WI38 (cell line): ENCODE data around the gene ZNF780B.

ENCODE experiments used
- H3K4me3 ChIP-seq: 2 replicates; pipeline ENCODE4 v1.5.1; 2011; ENCODE audit warnings: low read depth, mild to moderate bottlenecking, control low read depth, low read length
- CTCF ChIP-seq: IDR thresholded peaks from 2 replicates; pipeline ENCODE4 v1.5.1; 2012; ENCODE audit warnings: low read depth, mild to moderate bottlenecking, control low read depth, low read length

Gene ZNF780B

GRCh38 chr19:40006273-40006691 is 49.7 kb downstream of the ZNF780B start:
- no peak for TF ChIP-seq CTCF
- no peak overlapping the region for H3K4me3 ChIP-seq

- no peak for TF ChIP-seq CTCF
- no peak overlapping the region for H3K4me3 ChIP-seq
Observed at GRCh38 chr19:40005691-40006272, 50.2 kb downstream of the ZNF780B start.

GRCh38 chr19:39998501-39998900 is 57.5 kb downstream of the ZNF780B start:
- TF ChIP-seq CTCF, result no peak

GRCh38 chr19:39997638-39998216 is 58.3 kb downstream of the ZNF780B start:
- peak overlapping the region; percentile 84 for H3K4me3 ChIP-seq
- TF ChIP-seq CTCF, result no peak

More at GRCh38 chr19:39998501-39998900, 57.5 kb downstream of the ZNF780B start:
- no peak overlapping the region for H3K4me3 ChIP-seq

GRCh38 chr19:39996811-39997637 is 59.0 kb downstream of the ZNF780B start, which contains the start of gene ZNF546:
ZNF546 (plus strand) TSS chr19:39997060; CDS start chr19:39998327, 1,267 bp downstream.
- no peak for TF ChIP-seq CTCF

GRCh38 chr19:39996218-39996810 is 59.7 kb downstream of the ZNF780B start:
- H3K4me3 ChIP-seq, result peak overlapping the region; percentile 84

More at GRCh38 chr19:39996811-39997637, 59.0 kb downstream of the ZNF780B start, which contains the start of gene ZNF546:
- peak within 1 kb of the TSS; percentile 84 for H3K4me3 ChIP-seq

More at GRCh38 chr19:39996218-39996810, 59.7 kb downstream of the ZNF780B start:
- no peak for TF ChIP-seq CTCF
